Right lobe of liver (tissue), 4 donors: ENCODE measurements around the gene TMED1.

Experiments
- POLR2A ChIP-seq: fragments of 450-650 bp; IDR thresholded peaks from one replicate; pipeline ENCODE4 v1.6.1; 2017; ENCODE audit warnings: antibody characterized with exemption, mild to moderate bottlenecking
- TF ChIP-seq, protein P1 (sequence below), 4 donors: fragments of 200-600 bp in 3 of 4; fragments of 450-650 bp in 1 of 4; IDR thresholded peaks; one replicate each; pipeline versions ENCODE4 v1.5.1 to v1.8.0; 2016 to 2022; ENCODE audit warnings: antibody characterized with exemption in 4 of 4, mild to moderate bottlenecking in 2 of 4
- donor health status: DM: no; HTN: no; CAD: no.
- donor health status: DM: no; HTN: no; CAD: no.
- donor health status: DM: no; HTN: yes; CAD: no.

GRCh38 chr19:10808937-10809649 lies 26.9 kb downstream of the TMED1 start:
- no peak for TF ChIP-seq POLR2A
- TF ChIP-seq, protein P1, sequence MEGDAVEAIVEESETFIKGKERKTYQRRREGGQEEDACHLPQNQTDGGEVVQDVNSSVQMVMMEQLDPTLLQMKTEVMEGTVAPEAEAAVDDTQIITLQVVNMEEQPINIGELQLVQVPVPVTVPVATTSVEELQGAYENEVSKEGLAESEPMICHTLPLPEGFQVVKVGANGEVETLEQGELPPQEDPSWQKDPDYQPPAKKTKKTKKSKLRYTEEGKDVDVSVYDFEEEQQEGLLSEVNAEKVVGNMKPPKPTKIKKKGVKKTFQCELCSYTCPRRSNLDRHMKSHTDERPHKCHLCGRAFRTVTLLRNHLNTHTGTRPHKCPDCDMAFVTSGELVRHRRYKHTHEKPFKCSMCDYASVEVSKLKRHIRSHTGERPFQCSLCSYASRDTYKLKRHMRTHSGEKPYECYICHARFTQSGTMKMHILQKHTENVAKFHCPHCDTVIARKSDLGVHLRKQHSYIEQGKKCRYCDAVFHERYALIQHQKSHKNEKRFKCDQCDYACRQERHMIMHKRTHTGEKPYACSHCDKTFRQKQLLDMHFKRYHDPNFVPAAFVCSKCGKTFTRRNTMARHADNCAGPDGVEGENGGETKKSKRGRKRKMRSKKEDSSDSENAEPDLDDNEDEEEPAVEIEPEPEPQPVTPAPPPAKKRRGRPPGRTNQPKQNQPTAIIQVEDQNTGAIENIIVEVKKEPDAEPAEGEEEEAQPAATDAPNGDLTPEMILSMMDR (IDR thresholded peaks at IDR 0.05): no peak
